Measurements from ENCODE around the gene CAV3.

DNA sequence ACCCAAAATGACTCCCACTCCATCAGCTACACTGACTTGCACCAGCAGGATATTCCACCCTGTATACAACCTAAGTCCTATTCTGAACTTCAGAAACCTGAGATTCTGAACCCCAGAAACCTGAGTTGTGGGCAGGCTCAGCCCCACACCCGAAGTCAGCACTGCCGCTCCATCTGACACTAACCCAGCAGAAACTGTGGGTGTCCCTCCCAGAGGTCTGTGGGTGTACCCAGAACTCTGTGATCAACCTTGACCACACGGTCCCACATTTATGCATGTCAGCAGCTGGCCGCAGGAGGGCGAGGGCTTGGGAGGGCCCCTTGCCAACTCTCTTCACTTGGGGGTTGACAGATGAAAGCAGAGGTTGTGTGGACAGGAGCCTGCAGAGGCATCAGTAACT lies 26.5 kb downstream of the CAV3 start:
- TF ChIP-seq POLR2A (IDR thresholded peaks at IDR 0.05): no peak
- TF ChIP-seq, protein P1, sequence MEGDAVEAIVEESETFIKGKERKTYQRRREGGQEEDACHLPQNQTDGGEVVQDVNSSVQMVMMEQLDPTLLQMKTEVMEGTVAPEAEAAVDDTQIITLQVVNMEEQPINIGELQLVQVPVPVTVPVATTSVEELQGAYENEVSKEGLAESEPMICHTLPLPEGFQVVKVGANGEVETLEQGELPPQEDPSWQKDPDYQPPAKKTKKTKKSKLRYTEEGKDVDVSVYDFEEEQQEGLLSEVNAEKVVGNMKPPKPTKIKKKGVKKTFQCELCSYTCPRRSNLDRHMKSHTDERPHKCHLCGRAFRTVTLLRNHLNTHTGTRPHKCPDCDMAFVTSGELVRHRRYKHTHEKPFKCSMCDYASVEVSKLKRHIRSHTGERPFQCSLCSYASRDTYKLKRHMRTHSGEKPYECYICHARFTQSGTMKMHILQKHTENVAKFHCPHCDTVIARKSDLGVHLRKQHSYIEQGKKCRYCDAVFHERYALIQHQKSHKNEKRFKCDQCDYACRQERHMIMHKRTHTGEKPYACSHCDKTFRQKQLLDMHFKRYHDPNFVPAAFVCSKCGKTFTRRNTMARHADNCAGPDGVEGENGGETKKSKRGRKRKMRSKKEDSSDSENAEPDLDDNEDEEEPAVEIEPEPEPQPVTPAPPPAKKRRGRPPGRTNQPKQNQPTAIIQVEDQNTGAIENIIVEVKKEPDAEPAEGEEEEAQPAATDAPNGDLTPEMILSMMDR (IDR thresholded peaks at IDR 0.05): no peak

Data from body of pancreas (tissue), 4 donors.